HL-60 (cell line): ENCODE data around the gene PLA2R1.

ENCODE experiments used
- DNase-seq, 2 experiments: peaks; one replicate each; pipeline ENCODE4 v3.0.0-alpha.2; 2010 to 2020; ENCODE audit warnings: low read depth in 1 of 2, low spot score in 1 of 2
- H3K27ac ChIP-seq: fragments of 250-450 bp; sonication (Bioruptor Pico); replicated peaks from 2 replicates; pipeline ENCODE4 v1.5.1; 2020; ENCODE audit warnings: mild to moderate bottlenecking, moderate library complexity
- H3K27me3 ChIP-seq: fragments of 250-450 bp; sonication (Bioruptor Pico); 2 replicates; pipeline ENCODE4 v1.5.1; 2021; ENCODE audit warnings: mild to moderate bottlenecking, moderate library complexity; ENCODE audit not compliant: insufficient read depth, poor library complexity, severe bottlenecking
- H3K4me3 ChIP-seq: replicated peaks from 2 replicates; pipeline ENCODE4 v1.5.1; 2011; ENCODE audit warnings: mild to moderate bottlenecking, control low read depth, low read length; ENCODE audit not compliant: insufficient read depth
- GABPA ChIP-seq: IDR thresholded peaks from 2 replicates; pipeline ENCODE4 v1.6.1; 2012; ENCODE audit warnings: low read depth
- POLR2AphosphoS5 ChIP-seq: IDR thresholded peaks from 2 replicates; pipeline ENCODE4 v1.6.1; 2012; ENCODE audit warnings: low read depth
- SPI1 ChIP-seq: IDR thresholded peaks from 2 replicates; pipeline ENCODE4 v1.6.1; 2012; ENCODE audit warnings: low read depth, mild to moderate bottlenecking, borderline replicate concordance
- TF ChIP-seq, protein P1 (sequence below): IDR thresholded peaks from one replicate; pipeline ENCODE4 v1.5.1; 2011; ENCODE audit warnings: low read length, control low read depth, inconsistent platforms; ENCODE audit not compliant: insufficient read depth
- TF ChIP-seq, protein P2 (sequence below): IDR thresholded peaks from 2 replicates; pipeline ENCODE4 v1.6.1; 2012; ENCODE audit warnings: low read depth; ENCODE audit not compliant: insufficient replicate concordance

PLA2R1 gene

DNA sequence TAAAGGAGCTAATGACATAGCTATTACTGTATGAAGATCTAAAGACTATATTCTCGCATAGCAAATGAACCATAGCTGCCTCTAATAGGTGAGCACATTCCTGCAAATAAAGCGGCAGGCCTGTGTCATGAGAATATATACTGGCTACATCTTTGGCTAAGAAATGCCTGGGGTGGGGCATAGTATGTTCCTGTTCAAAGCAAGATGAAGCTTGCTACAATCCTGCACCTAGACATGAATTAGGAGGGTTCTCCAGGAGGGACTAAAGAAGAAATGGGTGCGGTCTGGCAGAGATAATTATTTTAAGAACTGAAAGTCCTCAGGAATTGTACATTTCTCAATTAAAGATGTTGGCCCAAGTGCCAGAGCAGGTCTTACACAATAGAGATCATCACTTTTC, 46.8 kb upstream of the PLA2R1 start:
- DNase-seq, result no peak
- TF ChIP-seq, protein P1, sequence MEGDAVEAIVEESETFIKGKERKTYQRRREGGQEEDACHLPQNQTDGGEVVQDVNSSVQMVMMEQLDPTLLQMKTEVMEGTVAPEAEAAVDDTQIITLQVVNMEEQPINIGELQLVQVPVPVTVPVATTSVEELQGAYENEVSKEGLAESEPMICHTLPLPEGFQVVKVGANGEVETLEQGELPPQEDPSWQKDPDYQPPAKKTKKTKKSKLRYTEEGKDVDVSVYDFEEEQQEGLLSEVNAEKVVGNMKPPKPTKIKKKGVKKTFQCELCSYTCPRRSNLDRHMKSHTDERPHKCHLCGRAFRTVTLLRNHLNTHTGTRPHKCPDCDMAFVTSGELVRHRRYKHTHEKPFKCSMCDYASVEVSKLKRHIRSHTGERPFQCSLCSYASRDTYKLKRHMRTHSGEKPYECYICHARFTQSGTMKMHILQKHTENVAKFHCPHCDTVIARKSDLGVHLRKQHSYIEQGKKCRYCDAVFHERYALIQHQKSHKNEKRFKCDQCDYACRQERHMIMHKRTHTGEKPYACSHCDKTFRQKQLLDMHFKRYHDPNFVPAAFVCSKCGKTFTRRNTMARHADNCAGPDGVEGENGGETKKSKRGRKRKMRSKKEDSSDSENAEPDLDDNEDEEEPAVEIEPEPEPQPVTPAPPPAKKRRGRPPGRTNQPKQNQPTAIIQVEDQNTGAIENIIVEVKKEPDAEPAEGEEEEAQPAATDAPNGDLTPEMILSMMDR, result no peak
- TF ChIP-seq GABPA (no peak), SPI1 (no peak), POLR2AphosphoS5 (no peak)
- TF ChIP-seq, protein P2, sequence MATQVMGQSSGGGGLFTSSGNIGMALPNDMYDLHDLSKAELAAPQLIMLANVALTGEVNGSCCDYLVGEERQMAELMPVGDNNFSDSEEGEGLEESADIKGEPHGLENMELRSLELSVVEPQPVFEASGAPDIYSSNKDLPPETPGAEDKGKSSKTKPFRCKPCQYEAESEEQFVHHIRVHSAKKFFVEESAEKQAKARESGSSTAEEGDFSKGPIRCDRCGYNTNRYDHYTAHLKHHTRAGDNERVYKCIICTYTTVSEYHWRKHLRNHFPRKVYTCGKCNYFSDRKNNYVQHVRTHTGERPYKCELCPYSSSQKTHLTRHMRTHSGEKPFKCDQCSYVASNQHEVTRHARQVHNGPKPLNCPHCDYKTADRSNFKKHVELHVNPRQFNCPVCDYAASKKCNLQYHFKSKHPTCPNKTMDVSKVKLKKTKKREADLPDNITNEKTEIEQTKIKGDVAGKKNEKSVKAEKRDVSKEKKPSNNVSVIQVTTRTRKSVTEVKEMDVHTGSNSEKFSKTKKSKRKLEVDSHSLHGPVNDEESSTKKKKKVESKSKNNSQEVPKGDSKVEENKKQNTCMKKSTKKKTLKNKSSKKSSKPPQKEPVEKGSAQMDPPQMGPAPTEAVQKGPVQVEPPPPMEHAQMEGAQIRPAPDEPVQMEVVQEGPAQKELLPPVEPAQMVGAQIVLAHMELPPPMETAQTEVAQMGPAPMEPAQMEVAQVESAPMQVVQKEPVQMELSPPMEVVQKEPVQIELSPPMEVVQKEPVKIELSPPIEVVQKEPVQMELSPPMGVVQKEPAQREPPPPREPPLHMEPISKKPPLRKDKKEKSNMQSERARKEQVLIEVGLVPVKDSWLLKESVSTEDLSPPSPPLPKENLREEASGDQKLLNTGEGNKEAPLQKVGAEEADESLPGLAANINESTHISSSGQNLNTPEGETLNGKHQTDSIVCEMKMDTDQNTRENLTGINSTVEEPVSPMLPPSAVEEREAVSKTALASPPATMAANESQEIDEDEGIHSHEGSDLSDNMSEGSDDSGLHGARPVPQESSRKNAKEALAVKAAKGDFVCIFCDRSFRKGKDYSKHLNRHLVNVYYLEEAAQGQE, result no peak
- no peak overlapping the region for H3K27ac ChIP-seq
- peaks cover 11% of the 10 kb centered on the region for H3K27me3 ChIP-seq
- no peak overlapping the region for H3K4me3 ChIP-seq

DNA sequence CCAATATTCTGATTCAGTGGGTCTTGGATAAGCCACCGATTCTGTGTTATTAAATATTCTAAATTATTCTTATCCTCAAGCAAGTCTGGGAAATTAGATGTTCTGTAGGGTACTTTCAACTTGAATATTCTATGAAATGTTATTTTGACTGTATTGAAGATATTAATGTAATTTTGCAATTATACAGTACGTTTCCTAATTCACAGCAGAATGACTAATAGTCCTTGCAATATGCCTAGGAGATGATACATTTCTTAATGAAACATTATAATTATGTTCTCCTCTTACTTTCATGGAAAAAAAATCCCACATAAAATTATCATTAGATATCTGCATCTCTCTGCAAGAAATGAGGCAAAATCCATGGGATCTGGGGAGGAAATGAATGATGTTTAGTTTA, 46.2 kb upstream of the PLA2R1 start:
- H3K4me3 ChIP-seq, result no peak overlapping the region
- H3K27ac ChIP-seq, result no peak overlapping the region
- DNase-seq, result no peak
- peaks cover 9% of the 10 kb centered on the region for H3K27me3 ChIP-seq
- TF ChIP-seq SPI1 (no peak), POLR2AphosphoS5 (no peak), GABPA (no peak)
- TF ChIP-seq, protein P1, result no peak
- TF ChIP-seq, protein P2, result no peak

DNA sequence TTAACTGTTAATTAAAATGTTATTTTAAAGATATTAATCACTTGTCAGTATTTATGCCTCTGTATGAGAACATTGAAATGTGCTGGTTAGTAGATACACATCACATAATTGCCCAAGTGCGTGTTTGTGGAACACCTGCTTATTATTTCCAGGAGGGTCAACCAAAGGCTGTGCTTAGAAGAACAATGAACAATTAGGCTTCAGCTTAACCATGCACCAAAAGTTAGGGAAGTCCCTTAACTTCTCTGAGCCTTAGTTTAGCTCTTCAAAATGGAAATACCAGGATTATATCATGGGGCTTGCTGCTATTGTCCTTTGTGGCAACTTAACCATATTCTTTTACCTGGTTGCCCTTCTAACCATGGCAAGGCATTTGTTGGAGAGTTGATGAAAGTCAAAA, 43.0 kb upstream of the PLA2R1 start:
- TF ChIP-seq GABPA (no peak), POLR2AphosphoS5 (no peak), SPI1 (no peak)
- TF ChIP-seq, protein P2, result no peak
- TF ChIP-seq, protein P1, result no peak
- Histone ChIP-seq H3K4me3 (no peak overlapping the region), H3K27ac (no peak overlapping the region), H3K27me3 (peaks cover 4% of the 10 kb centered on the region)
- no peak for DNase-seq
